Hepatocyte (in vitro differentiated cells): ENCODE measurements around the gene AMH. TPM values are rescaled to one million over a fixed set of nuclear protein-coding genes. Genes with fewer than 3 reads are reported as not detected.

Source experiments
- DNase-seq: peaks from one replicate; pipeline ENCODE4 v3.0.0-alpha.2; 2016; ENCODE audit warnings: low spot score
- H2AFZ ChIP-seq: fragments of 200-600 bp; sonication (generic); 2 replicates; pipeline ENCODE4 v1.6.0; 2016; ENCODE audit warnings: antibody characterized with exemption, mild to moderate bottlenecking
- H3K27ac ChIP-seq: fragments of 200-600 bp; sonication (generic); 2 replicates; pipeline ENCODE4 v1.5.1; 2016; ENCODE audit warnings: mild to moderate bottlenecking
- H3K27me3 ChIP-seq: fragments of 200-600 bp; sonication (generic); 2 replicates; pipeline ENCODE4 v1.6.1; 2016
- H3K36me3 ChIP-seq: fragments of 200-600 bp; sonication (generic); replicated peaks from 2 replicates; pipeline ENCODE4 v1.5.1; 2016; ENCODE audit warnings: low read depth; ENCODE audit not compliant: insufficient read depth
- H3K4me1 ChIP-seq: fragments of 200-600 bp; sonication (generic); 2 replicates; pipeline ENCODE4 v1.5.1; 2016; ENCODE audit warnings: mild to moderate bottlenecking, moderate library complexity; ENCODE audit not compliant: insufficient read depth
- H3K4me2 ChIP-seq: fragments of 200-600 bp; sonication (generic); 2 replicates; pipeline ENCODE4 v1.6.0; 2016
- H3K4me3 ChIP-seq: fragments of 200-600 bp; sonication (generic); 2 replicates; pipeline ENCODE4 v1.5.1; 2016; ENCODE audit warnings: mild to moderate bottlenecking
- H3K79me2 ChIP-seq: fragments of 200-600 bp; sonication (generic); 2 replicates; pipeline ENCODE4 v1.6.0; 2017; ENCODE audit warnings: mild to moderate bottlenecking
- H3K9me2 ChIP-seq: fragments of 200-600 bp; sonication (generic); replicated peaks from 2 replicates; pipeline ENCODE4 v1.6.0; 2017; ENCODE audit warnings: mild to moderate bottlenecking; ENCODE audit not compliant: insufficient read depth
- H3K9me3 ChIP-seq: fragments of 200-600 bp; sonication (generic); 2 replicates; pipeline ENCODE4 v1.5.1; 2016; ENCODE audit warnings: low read depth, mild to moderate bottlenecking
- H4K20me1 ChIP-seq: fragments of 200-600 bp; sonication (generic); 2 replicates; pipeline ENCODE4 v1.6.0; 2016; ENCODE audit warnings: mild to moderate bottlenecking; ENCODE audit not compliant: insufficient read depth, poor library complexity, severe bottlenecking
- EZH2 ChIP-seq: fragments of 200-600 bp; sonication (generic); IDR thresholded peaks from 2 replicates; pipeline ENCODE4 v1.6.1; 2016; ENCODE audit warnings: antibody characterized with exemption, mild to moderate bottlenecking, borderline replicate concordance
- EZH2phosphoT487 ChIP-seq: fragments of 200-600 bp; sonication (generic); IDR thresholded peaks from one replicate; pipeline ENCODE4 v1.6.1; 2018; ENCODE audit warnings: antibody characterized with exemption, mild to moderate bottlenecking, low read depth, moderate library complexity; ENCODE audit not compliant: unreplicated experiment, severe bottlenecking
- WGBS: methylation state at CpG from one replicate; pipeline ENCODE4 v1.1.6; 2016; ENCODE audit warnings: low lambda C conversion rate; ENCODE audit errors: missing lambda C conversion rate; 5-methylcytosine and 5-hydroxymethylcytosine counted together
- polyA plus RNA-seq: library from polyadenylated mRNA; unstranded; fragments of >200 nt; fragmentation: Nextera tagmentation; extraction: Ambion mirVana; gene quantifications from 2 replicates; pipeline ENCODE4 v1.2.1, GENCODE V29; 2016
- total RNA-seq: library from RNA; depleted of rRNA; stranded (reverse); fragments of >200 nt; gene quantifications from 2 replicates; pipeline ENCODE4 v1.2.3, GENCODE V29; 2014
- TF ChIP-seq, protein P1 (sequence below): fragments of 200-600 bp; sonication (generic); IDR thresholded peaks from 2 replicates; pipeline ENCODE4 v1.5.1; 2016; ENCODE audit warnings: antibody characterized with exemption, mild to moderate bottlenecking; ENCODE audit not compliant: poor library complexity

AMH gene
- total and polyA plus RNA-seq, 2 experiments from 2014 or later: 8.2 to 20.9 TPM

- peaks cover 55% of the 10 kb centered on the region for H3K4me1 ChIP-seq
- peaks cover 42% of the 10 kb centered on the region for H4K20me1 ChIP-seq
- H3K27me3 ChIP-seq: no peaks in the 10 kb centered on the region
- peak overlapping the region; percentile 97 for H3K27ac ChIP-seq
- no peaks in the 10 kb centered on the region for H3K9me2 ChIP-seq
- peak overlapping the region; percentile 3 for H2AFZ ChIP-seq
- peak overlapping the region; percentile 84 for H3K4me2 ChIP-seq
- TF ChIP-seq, protein P1, sequence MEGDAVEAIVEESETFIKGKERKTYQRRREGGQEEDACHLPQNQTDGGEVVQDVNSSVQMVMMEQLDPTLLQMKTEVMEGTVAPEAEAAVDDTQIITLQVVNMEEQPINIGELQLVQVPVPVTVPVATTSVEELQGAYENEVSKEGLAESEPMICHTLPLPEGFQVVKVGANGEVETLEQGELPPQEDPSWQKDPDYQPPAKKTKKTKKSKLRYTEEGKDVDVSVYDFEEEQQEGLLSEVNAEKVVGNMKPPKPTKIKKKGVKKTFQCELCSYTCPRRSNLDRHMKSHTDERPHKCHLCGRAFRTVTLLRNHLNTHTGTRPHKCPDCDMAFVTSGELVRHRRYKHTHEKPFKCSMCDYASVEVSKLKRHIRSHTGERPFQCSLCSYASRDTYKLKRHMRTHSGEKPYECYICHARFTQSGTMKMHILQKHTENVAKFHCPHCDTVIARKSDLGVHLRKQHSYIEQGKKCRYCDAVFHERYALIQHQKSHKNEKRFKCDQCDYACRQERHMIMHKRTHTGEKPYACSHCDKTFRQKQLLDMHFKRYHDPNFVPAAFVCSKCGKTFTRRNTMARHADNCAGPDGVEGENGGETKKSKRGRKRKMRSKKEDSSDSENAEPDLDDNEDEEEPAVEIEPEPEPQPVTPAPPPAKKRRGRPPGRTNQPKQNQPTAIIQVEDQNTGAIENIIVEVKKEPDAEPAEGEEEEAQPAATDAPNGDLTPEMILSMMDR: no peak
- TF ChIP-seq EZH2phosphoT487 (no peak), EZH2 (no peak)
- H3K9me3 ChIP-seq: no peaks in the 10 kb centered on the region
- peak overlapping the region; percentile 41 for H3K4me3 ChIP-seq
- DNase-seq: no peak
- H3K36me3 ChIP-seq: no peaks in the 10 kb centered on the region
- peaks cover 89% of the 10 kb centered on the region for H3K79me2 ChIP-seq
- 54% methylated on average over 42 of the region's 43 CpGs for WGBS
Observed at GRCh38 chr19:2237051-2237868, 11.9 kb upstream of the AMH start.

GRCh38 chr19:2237869-2238153 is 11.3 kb upstream of the AMH start:
- Histone ChIP-seq H4K20me1 (peaks cover 47% of the 10 kb centered on the region), H3K4me2 (peak overlapping the region; percentile 84), H3K4me1 (peaks cover 61% of the 10 kb centered on the region), H3K9me3 (no peaks in the 10 kb centered on the region), H3K4me3 (no peak overlapping the region), H3K79me2 (peaks cover 91% of the 10 kb centered on the region), H2AFZ (no peak overlapping the region), H3K27ac (peak overlapping the region; percentile 97), H3K9me2 (no peaks in the 10 kb centered on the region), H3K36me3 (no peaks in the 10 kb centered on the region), H3K27me3 (no peaks in the 10 kb centered on the region)
- WGBS: 80% methylated on average over 6 of the region's 6 CpGs
- TF ChIP-seq EZH2phosphoT487 (no peak), EZH2 (no peak)
- TF ChIP-seq, protein P1: no peak
- no peak for DNase-seq

DNA sequence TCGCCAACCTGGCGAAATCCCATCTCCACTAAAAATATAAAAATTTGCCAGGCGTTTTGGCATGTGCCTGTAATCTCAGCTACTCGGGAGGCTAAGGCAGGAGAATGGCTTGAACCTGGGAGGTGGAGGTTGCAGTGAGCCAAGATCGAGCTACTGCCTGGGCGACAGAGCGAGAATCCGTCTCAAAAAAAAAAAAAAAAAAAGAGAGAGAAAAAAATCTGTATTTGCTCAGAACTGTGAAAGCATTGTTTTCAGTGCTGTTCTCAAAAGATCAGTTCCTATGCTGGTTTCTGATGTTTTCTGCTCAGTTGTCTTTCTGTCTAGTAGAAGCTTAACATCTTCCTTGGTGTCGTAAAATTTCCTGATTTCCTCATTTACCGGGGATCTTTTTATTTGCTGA is 9.9 kb upstream of the AMH start:
- Histone ChIP-seq H3K27ac (peak overlapping the region; percentile 97), H3K9me3 (no peaks in the 10 kb centered on the region), H3K9me2 (no peaks in the 10 kb centered on the region), H2AFZ (no peak overlapping the region), H4K20me1 (peaks cover 56% of the 10 kb centered on the region), H3K4me3 (peak overlapping the region; percentile 41), H3K79me2 (peaks cover 90% of the 10 kb centered on the region), H3K27me3 (no peaks in the 10 kb centered on the region), H3K4me2 (peak overlapping the region; percentile 84), H3K4me1 (peaks cover 75% of the 10 kb centered on the region), H3K36me3 (no peaks in the 10 kb centered on the region)
- TF ChIP-seq EZH2 (no peak), EZH2phosphoT487 (no peak)
- TF ChIP-seq, protein P1: no peak
- DNase-seq: no peak
- WGBS: 48% methylated on average over 10 of the region's 10 CpGs
